GM23338 (cell line): ENCODE results near the gene TPST1.
"Not testable (repeated sequence)": the region's sequence is repeated elsewhere in the genome, so short reads cannot be mapped to it uniquely, and the experiment has no call there.

Experiments
- CREB1 ChIP-seq: fragments of 250-450 bp; sonication (Bioruptor Pico); IDR thresholded peaks from 2 replicates; pipeline ENCODE4 v1.5.0; 2020; ENCODE audit warnings: low read depth, mild to moderate bottlenecking, moderate library complexity
- EZH2 ChIP-seq: fragments of 200-600 bp; sonication (generic); IDR thresholded peaks from one replicate; pipeline ENCODE4 v1.8.0; 2017; ENCODE audit warnings: antibody characterized with exemption, mild to moderate bottlenecking, low read depth; ENCODE audit not compliant: unreplicated experiment
- EZH2phosphoT487 ChIP-seq: fragments of 200-600 bp; sonication (generic); IDR thresholded peaks from one replicate; pipeline ENCODE4 v1.8.1; 2018; ENCODE audit warnings: antibody characterized with exemption; ENCODE audit not compliant: unreplicated experiment
- JUNB ChIP-seq: IDR thresholded peaks from one replicate; pipeline ENCODE4 v1.6.1; 2016; ENCODE audit warnings: antibody characterized with exemption; ENCODE audit not compliant: unreplicated experiment
- NANOG ChIP-seq: IDR thresholded peaks from 2 replicates; pipeline ENCODE4 v1.6.1; 2016; ENCODE audit warnings: antibody characterized with exemption, borderline replicate concordance
- POLR2AphosphoS5 ChIP-seq: IDR thresholded peaks from 2 replicates; pipeline ENCODE4 v1.6.1; 2016; ENCODE audit warnings: antibody characterized with exemption, low read depth
- ZNF114 ChIP-seq: fragments of 250-450 bp; sonication (Bioruptor Pico); IDR thresholded peaks from 2 replicates; pipeline ENCODE4 v1.5.0; 2020; ENCODE audit warnings: mild to moderate bottlenecking, moderate library complexity
- TF ChIP-seq, protein P1 (sequence below), 2 experiments: fragments of 200-600 bp in 1 of 2; sonication (generic) in 1 of 2; conservative IDR thresholded peaks; 2 replicates each; pipeline versions ENCODE4 v1.5.1 to v1.6.1; 2016 to 2017; ENCODE audit warnings: antibody characterized with exemption in 2 of 2, low read depth in 2 of 2, mild to moderate bottlenecking in 2 of 2, moderate library complexity in 1 of 2
- TF ChIP-seq, protein P2 (sequence below): IDR thresholded peaks from one replicate; pipeline ENCODE4 v1.6.1; 2018; ENCODE audit warnings: antibody characterized with exemption; ENCODE audit not compliant: unreplicated experiment
- TF ChIP-seq, protein P3 (sequence below): IDR thresholded peaks from 2 replicates; pipeline ENCODE4 v1.6.1; 2016; ENCODE audit warnings: antibody characterized with exemption

DNA sequence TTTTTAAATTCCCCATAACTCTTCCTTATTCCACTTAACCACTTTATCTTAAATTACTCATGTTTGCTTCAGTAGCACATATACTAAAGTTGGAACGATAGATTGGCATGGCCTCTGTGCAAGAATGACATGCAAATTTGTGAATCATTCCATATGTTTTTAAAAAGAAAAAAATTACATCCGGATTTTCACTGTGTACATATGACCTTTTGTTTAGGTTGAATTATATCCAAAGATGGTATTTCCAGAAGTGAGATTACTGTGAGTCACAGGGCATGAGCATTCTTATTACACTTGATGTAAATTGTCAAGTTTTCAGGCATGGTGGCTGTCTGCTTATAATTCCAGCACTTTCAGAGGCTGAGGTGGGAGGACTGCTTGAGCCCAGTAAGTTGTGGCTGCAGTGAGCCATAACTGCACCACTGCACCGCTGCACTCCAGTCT is 190.0 kb downstream of the TPST1 start:
- TF ChIP-seq, protein P1, sequence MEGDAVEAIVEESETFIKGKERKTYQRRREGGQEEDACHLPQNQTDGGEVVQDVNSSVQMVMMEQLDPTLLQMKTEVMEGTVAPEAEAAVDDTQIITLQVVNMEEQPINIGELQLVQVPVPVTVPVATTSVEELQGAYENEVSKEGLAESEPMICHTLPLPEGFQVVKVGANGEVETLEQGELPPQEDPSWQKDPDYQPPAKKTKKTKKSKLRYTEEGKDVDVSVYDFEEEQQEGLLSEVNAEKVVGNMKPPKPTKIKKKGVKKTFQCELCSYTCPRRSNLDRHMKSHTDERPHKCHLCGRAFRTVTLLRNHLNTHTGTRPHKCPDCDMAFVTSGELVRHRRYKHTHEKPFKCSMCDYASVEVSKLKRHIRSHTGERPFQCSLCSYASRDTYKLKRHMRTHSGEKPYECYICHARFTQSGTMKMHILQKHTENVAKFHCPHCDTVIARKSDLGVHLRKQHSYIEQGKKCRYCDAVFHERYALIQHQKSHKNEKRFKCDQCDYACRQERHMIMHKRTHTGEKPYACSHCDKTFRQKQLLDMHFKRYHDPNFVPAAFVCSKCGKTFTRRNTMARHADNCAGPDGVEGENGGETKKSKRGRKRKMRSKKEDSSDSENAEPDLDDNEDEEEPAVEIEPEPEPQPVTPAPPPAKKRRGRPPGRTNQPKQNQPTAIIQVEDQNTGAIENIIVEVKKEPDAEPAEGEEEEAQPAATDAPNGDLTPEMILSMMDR (conservative IDR thresholded peaks at IDR 0.05; ENCODE audit: low read depth in 2 of 2), result not testable (repeated sequence)
- TF ChIP-seq, protein P2, sequence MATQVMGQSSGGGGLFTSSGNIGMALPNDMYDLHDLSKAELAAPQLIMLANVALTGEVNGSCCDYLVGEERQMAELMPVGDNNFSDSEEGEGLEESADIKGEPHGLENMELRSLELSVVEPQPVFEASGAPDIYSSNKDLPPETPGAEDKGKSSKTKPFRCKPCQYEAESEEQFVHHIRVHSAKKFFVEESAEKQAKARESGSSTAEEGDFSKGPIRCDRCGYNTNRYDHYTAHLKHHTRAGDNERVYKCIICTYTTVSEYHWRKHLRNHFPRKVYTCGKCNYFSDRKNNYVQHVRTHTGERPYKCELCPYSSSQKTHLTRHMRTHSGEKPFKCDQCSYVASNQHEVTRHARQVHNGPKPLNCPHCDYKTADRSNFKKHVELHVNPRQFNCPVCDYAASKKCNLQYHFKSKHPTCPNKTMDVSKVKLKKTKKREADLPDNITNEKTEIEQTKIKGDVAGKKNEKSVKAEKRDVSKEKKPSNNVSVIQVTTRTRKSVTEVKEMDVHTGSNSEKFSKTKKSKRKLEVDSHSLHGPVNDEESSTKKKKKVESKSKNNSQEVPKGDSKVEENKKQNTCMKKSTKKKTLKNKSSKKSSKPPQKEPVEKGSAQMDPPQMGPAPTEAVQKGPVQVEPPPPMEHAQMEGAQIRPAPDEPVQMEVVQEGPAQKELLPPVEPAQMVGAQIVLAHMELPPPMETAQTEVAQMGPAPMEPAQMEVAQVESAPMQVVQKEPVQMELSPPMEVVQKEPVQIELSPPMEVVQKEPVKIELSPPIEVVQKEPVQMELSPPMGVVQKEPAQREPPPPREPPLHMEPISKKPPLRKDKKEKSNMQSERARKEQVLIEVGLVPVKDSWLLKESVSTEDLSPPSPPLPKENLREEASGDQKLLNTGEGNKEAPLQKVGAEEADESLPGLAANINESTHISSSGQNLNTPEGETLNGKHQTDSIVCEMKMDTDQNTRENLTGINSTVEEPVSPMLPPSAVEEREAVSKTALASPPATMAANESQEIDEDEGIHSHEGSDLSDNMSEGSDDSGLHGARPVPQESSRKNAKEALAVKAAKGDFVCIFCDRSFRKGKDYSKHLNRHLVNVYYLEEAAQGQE, result not testable (repeated sequence)
- TF ChIP-seq POLR2AphosphoS5; JUNB; EZH2; NANOG; ZNF114 (CRISPR knock-in tag); EZH2phosphoT487; CREB1: not testable (repeated sequence)
- TF ChIP-seq, protein P3, sequence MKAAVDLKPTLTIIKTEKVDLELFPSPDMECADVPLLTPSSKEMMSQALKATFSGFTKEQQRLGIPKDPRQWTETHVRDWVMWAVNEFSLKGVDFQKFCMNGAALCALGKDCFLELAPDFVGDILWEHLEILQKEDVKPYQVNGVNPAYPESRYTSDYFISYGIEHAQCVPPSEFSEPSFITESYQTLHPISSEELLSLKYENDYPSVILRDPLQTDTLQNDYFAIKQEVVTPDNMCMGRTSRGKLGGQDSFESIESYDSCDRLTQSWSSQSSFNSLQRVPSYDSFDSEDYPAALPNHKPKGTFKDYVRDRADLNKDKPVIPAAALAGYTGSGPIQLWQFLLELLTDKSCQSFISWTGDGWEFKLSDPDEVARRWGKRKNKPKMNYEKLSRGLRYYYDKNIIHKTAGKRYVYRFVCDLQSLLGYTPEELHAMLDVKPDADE, result not testable (repeated sequence)
